ENCODE measurements around the gene CA10.

DNA sequence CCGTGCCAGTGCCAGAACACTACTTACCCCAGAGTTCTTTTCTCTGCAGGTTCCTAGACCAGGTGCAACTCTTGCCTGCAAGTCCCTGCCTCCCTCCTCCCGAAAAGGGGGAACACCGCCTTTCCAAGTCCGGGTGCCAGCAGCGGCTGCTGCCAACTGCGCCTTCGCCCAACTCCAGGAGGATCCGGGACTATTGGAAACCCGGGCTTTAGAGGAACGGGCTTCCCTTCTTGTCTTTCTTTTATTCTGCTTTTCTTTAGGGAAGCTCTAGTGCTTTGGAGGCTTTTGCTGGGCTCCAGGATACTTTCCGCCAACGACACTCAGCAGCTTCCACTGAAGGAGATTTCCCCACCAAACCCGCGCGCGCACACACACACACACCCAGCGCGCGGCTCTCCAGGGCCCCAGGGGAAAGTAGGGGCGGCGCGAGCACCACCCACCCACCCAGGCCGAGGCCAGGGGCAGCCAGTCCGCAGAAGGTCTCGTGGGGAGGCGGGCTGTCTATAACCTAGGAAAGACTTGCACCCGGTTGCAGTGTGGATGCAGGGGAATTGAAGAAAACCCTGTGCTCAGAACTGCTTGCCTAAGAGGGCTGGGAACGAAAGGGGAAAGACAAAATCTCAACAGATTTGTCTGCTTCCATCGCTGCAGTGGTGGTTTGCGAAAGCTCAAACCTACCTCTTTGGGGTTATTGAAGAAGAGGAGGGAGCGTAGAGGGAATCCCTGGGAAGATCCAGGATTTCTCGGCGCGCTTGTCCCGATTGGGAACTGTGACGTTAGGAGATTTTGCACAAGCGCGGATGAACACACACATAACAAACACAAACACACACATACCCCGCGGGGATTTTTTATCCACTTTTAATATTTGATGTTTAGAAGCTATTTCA, 977 bp upstream of the CA10 start:
- no peak for TF ChIP-seq EZH2phosphoT487 (conservative IDR thresholded peaks at IDR 0.05; ENCODE audit: low read length)
- TF ChIP-seq, protein P1, sequence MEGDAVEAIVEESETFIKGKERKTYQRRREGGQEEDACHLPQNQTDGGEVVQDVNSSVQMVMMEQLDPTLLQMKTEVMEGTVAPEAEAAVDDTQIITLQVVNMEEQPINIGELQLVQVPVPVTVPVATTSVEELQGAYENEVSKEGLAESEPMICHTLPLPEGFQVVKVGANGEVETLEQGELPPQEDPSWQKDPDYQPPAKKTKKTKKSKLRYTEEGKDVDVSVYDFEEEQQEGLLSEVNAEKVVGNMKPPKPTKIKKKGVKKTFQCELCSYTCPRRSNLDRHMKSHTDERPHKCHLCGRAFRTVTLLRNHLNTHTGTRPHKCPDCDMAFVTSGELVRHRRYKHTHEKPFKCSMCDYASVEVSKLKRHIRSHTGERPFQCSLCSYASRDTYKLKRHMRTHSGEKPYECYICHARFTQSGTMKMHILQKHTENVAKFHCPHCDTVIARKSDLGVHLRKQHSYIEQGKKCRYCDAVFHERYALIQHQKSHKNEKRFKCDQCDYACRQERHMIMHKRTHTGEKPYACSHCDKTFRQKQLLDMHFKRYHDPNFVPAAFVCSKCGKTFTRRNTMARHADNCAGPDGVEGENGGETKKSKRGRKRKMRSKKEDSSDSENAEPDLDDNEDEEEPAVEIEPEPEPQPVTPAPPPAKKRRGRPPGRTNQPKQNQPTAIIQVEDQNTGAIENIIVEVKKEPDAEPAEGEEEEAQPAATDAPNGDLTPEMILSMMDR (IDR thresholded peaks at IDR 0.05; ENCODE audit: insufficient read depth, low read length, poor library complexity, severe bottlenecking), result no peak

Data from SU-DHL-6 (cell line).